HEK293 (cell line): ENCODE results near the gene MLLT3.

ENCODE experiments used
- CTCF ChIA-PET: fragments of 350-600 bp; formaldehyde crosslinking; extraction: SDS; loops from one replicate; lab custom pipeline; 2021; ENCODE audit warnings: antibody characterized with exemption; lab: Yijun Ruan, JAX
- POLR2A ChIA-PET: fragments of 300-600 bp; formaldehyde crosslinking; extraction: SDS; loops from one replicate; lab custom pipeline; 2020; ENCODE audit warnings: antibody characterized with exemption, inconsistent platforms; lab: Yijun Ruan, JAX
- H3K27ac ChIP-seq: fragments of 200-500 bp; sonication (Bioruptor generic); 2 replicates; pipeline ENCODE4 v1.5.1; 2014; ENCODE audit warnings: low read depth, low read length, control low read depth, inconsistent platforms; ENCODE audit errors: extremely low read depth
- H3K36me3 ChIP-seq, 2 experiments: fragments of 200-500 bp in 1 of 2; sonication (Bioruptor generic) in 1 of 2; 1 replicate in 1 of 2; 2 replicates in 1 of 2; pipeline ENCODE4 v1.5.1; 2014 to 2017; ENCODE audit warnings: inconsistent platforms in 2 of 2, low read length in 2 of 2; ENCODE audit not compliant: control insufficient read depth in 2 of 2, insufficient read depth in 1 of 2
- H3K4me1 ChIP-seq: fragments of 200-500 bp; sonication (Bioruptor generic); 2 replicates; pipeline ENCODE4 v1.5.1; 2014; ENCODE audit warnings: mild to moderate bottlenecking, low read length, inconsistent platforms; ENCODE audit not compliant: control insufficient read depth, insufficient read depth
- H3K4me3 ChIP-seq: 2 replicates; pipeline ENCODE4 v1.5.1; 2011; ENCODE audit warnings: low read depth, mild to moderate bottlenecking, control low read depth, low read length, moderate library complexity
- H3K9me3 ChIP-seq: fragments of 200-500 bp; sonication (Bioruptor generic); 2 replicates; pipeline ENCODE4 v1.5.1; 2014; ENCODE audit warnings: low read depth, low read length, inconsistent platforms; ENCODE audit not compliant: control insufficient read depth, insufficient read depth
- KLF8 ChIP-seq: fragments of 450-650 bp; formaldehyde crosslinking; IDR thresholded peaks from 2 replicates; pipeline ENCODE4 v1.5.1; 2016; ENCODE audit warnings: missing biosample characterization, missing genetic modification characterization
- MZF1 ChIP-seq: fragments of 450-650 bp; formaldehyde crosslinking; IDR thresholded peaks from 2 replicates; pipeline ENCODE4 v1.5.1; 2017; ENCODE audit warnings: missing biosample characterization, missing genetic modification characterization, borderline replicate concordance
- PRDM1 ChIP-seq: fragments of 450-650 bp; formaldehyde crosslinking; IDR thresholded peaks from 2 replicates; pipeline ENCODE4; 2016; ENCODE audit warnings: missing biosample characterization, missing genetic modification characterization
- SP3 ChIP-seq: fragments of 450-650 bp; formaldehyde crosslinking; IDR thresholded peaks from 2 replicates; pipeline ENCODE4 v1.5.1; 2016; ENCODE audit warnings: missing biosample characterization, missing genetic modification characterization
- ZBTB1 ChIP-seq: fragments of 450-650 bp; formaldehyde crosslinking; IDR thresholded peaks from 2 replicates; pipeline ENCODE4 v1.5.1; 2016; ENCODE audit warnings: missing biosample characterization, missing genetic modification characterization
- ZBTB21 ChIP-seq: fragments of 450-650 bp; formaldehyde crosslinking; IDR thresholded peaks from 2 replicates; pipeline ENCODE4 v1.5.1; 2017; ENCODE audit warnings: missing biosample characterization, missing genetic modification characterization
- ZNF114 ChIP-seq: fragments of 450-650 bp; formaldehyde crosslinking; IDR thresholded peaks from 2 replicates; pipeline ENCODE4 v1.5.0; 2017; ENCODE audit warnings: missing biosample characterization, missing genetic modification characterization
- ZNF157 ChIP-seq: fragments of 450-650 bp; formaldehyde crosslinking; IDR thresholded peaks from 2 replicates; pipeline ENCODE4 v1.5.1; 2016; ENCODE audit warnings: missing biosample characterization, missing genetic modification characterization
- ZNF16 ChIP-seq: fragments of 450-650 bp; formaldehyde crosslinking; IDR thresholded peaks from 2 replicates; pipeline ENCODE4 v1.5.1; 2016; ENCODE audit warnings: low read depth, missing biosample characterization, missing genetic modification characterization
- ZNF2 ChIP-seq: fragments of 450-650 bp; formaldehyde crosslinking; IDR thresholded peaks from 2 replicates; pipeline ENCODE4 v1.5.1; 2016; ENCODE audit warnings: missing biosample characterization, missing genetic modification characterization
- ZNF239 ChIP-seq: fragments of 450-650 bp; formaldehyde crosslinking; IDR thresholded peaks from 2 replicates; pipeline ENCODE4 v1.5.1; 2016; ENCODE audit warnings: missing biosample characterization, missing genetic modification characterization
- ZNF248 ChIP-seq: fragments of 450-650 bp; formaldehyde crosslinking; IDR thresholded peaks from 2 replicates; pipeline ENCODE4 v1.5.1; 2017; ENCODE audit warnings: missing biosample characterization, missing genetic modification characterization
- ZNF335 ChIP-seq: fragments of 450-650 bp; formaldehyde crosslinking; conservative IDR thresholded peaks from 2 replicates; pipeline ENCODE4 v1.5.1; 2016; ENCODE audit warnings: missing biosample characterization, missing genetic modification characterization
- ZNF629 ChIP-seq: fragments of 450-650 bp; formaldehyde crosslinking; IDR thresholded peaks from 2 replicates; pipeline ENCODE4 v1.5.1; 2017; ENCODE audit warnings: missing biosample characterization, missing genetic modification characterization
- ZNF654 ChIP-seq: fragments of 450-650 bp; formaldehyde crosslinking; IDR thresholded peaks from 2 replicates; pipeline ENCODE4 v1.5.1; 2016; ENCODE audit warnings: low read depth, missing biosample characterization, missing genetic modification characterization
- ZNF701 ChIP-seq: fragments of 450-650 bp; formaldehyde crosslinking; IDR thresholded peaks from 2 replicates; pipeline ENCODE4 v1.5.1; 2016; ENCODE audit warnings: missing biosample characterization, missing genetic modification characterization
- TF ChIP-seq, protein P1 (sequence below): fragments of 450-650 bp; IDR thresholded peaks from 2 replicates; pipeline ENCODE4 v1.5.1; 2018; ENCODE audit warnings: missing biosample characterization, missing genetic modification characterization
- TF ChIP-seq, protein P2 (sequence below): fragments of 450-650 bp; formaldehyde crosslinking; IDR thresholded peaks from 2 replicates; pipeline ENCODE4 v1.5.1; 2016; ENCODE audit warnings: missing biosample characterization, missing genetic modification characterization
- TF ChIP-seq, protein P3 (sequence below): fragments of 450-650 bp; formaldehyde crosslinking; IDR thresholded peaks from 2 replicates; pipeline ENCODE4 v1.5.1; 2016; ENCODE audit warnings: missing biosample characterization, missing genetic modification characterization
- TF ChIP-seq, protein P4 (sequence below): fragments of 450-650 bp; formaldehyde crosslinking; IDR thresholded peaks from 2 replicates; pipeline ENCODE4 v1.5.1; 2016; ENCODE audit warnings: missing biosample characterization, missing genetic modification characterization
- TF ChIP-seq, protein P5 (sequence below): fragments of 450-650 bp; formaldehyde crosslinking; conservative IDR thresholded peaks from 2 replicates; pipeline ENCODE4 v1.5.1; 2016; ENCODE audit warnings: low read depth, missing biosample characterization, missing genetic modification characterization

The MLLT3 gene

DNA sequence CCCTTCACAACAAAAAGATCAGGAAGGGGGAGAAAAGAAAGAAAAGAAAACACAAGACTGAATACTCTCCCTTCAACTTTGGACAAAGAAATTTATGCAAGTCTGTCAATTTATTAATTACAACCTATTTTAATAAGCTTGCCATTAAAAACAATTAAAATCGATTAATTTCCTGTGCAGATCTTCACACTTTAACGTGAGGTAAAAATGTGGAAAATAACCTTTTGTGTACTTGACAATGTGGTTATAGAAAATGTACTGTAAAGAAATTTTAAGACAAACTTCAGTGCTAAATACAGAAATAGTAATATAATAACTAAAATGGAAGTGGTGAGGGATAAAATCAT lies 2.7 kb upstream of the MLLT3 start:
- H3K9me3 ChIP-seq = no peaks in the 10 kb centered on the region
- CTCF ChIA-PET = interaction anchor here (0.5 to 4.6 kb wide), 38 partner anchors 11 to 698 kb away, joined by 3 to 53 read pairs (median 4); partner anchors contain the start of gene FOCAD
- TF ChIP-seq ZNF629 (tag by site-specific recombination) (no peak), PRDM1 (tag by site-specific recombination) (0 out of 2 replicates have a peak, but pooled peaks have one; percentile 49)
- POLR2A ChIA-PET = interaction anchor here (1.7 kb wide), 1 partner anchor 59 kb away, joined by 16 read pairs; the partner anchor contains the start of gene FOCAD
- 0 out of 2 replicates have a peak, but pooled peaks cover 4% of the 10 kb centered on the region for H3K4me1 ChIP-seq
- H3K36me3 ChIP-seq = no peaks in the 10 kb centered on the region
- H3K4me3 ChIP-seq = no peak overlapping the region
- H3K27ac ChIP-seq = peak overlapping the region; percentile 99; the same call in 1 of the 2 replicates

DNA sequence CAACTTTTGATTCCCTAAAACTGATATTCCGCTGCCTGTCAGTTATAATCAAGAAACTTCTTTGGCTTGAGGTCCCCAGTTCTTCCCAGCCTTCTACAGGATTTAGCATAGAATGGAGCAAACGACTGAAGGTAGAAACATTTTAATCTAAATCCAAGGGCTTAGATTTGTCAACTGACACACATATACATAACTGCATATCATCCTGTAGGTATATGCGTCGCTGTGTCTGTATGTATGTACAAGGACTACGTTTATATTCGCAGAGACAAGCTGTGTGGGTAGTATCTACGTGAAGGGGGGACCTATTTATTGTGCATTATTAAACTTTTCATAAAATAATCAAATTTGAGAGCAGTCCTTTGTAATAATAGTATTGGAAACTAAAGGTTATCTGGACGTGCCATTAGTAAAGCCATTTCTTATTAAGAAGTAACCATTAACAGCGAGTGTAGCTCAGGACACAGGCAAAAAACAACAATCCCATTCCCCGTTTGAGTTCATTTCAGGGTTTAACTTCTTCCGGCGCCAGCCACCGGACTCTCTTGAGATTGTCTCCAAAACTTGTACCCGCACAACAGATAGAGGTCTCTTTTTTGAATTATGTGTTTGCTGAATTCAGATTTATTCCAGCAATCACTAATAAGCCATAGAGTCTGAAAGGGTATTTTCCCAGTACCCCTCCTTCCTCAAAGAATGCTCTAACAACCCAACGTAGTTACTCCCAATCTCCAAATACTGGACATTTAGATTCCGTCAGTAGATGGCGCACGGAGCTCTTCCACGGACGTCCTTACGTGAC lies 2.1 kb upstream of the MLLT3 start:
- ChIA-PET POLR2A (interaction anchor here (0.6 to 1.7 kb wide), 2 partner anchors 60 to 205 kb away, joined by 3 to 16 read pairs; partner anchors contain the start of gene FOCAD), CTCF (interaction anchor here (0.5 to 4.6 kb wide), 41 partner anchors 10 to 697 kb away, joined by 3 to 53 read pairs (median 4); partner anchors contain the start of gene FOCAD)
- Histone ChIP-seq H3K4me3 (peak overlapping the region; percentile 86), H3K27ac (peak overlapping the region; percentile 99; the same call in 1 of the 2 replicates), H3K4me1 (peaks cover 4% of the 10 kb centered on the region; the same call in 1 of the 2 replicates), H3K9me3 (no peaks in the 10 kb centered on the region), H3K36me3 (no peaks in the 10 kb centered on the region)
- no peak for TF ChIP-seq ZBTB21 (tag by site-specific recombination)
- 0 out of 2 replicates have a peak, but pooled peaks have one; percentile 12 for TF ChIP-seq SP3 (tag by site-specific recombination)
- TF ChIP-seq ZNF335 (tag by site-specific recombination) = peak; percentile 59
- no peak for TF ChIP-seq MZF1 (tag by site-specific recombination)
- TF ChIP-seq KLF8 (tag by site-specific recombination) = no peak
- TF ChIP-seq ZNF654 (tag by site-specific recombination) = peak; percentile 93
- no peak for TF ChIP-seq ZNF239
- TF ChIP-seq ZNF114 = no peak
- no peak for TF ChIP-seq ZNF16 (tag by site-specific recombination)
- TF ChIP-seq, protein P1, sequence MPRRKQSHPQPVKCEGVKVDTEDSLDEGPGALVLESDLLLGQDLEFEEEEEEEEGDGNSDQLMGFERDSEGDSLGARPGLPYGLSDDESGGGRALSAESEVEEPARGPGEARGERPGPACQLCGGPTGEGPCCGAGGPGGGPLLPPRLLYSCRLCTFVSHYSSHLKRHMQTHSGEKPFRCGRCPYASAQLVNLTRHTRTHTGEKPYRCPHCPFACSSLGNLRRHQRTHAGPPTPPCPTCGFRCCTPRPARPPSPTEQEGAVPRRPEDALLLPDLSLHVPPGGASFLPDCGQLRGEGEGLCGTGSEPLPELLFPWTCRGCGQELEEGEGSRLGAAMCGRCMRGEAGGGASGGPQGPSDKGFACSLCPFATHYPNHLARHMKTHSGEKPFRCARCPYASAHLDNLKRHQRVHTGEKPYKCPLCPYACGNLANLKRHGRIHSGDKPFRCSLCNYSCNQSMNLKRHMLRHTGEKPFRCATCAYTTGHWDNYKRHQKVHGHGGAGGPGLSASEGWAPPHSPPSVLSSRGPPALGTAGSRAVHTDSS (tag by site-specific recombination) = no peak
- no peak for TF ChIP-seq ZNF157 (tag by site-specific recombination)
- TF ChIP-seq ZNF701 (tag by site-specific recombination) = no peak
- TF ChIP-seq ZBTB1 (tag by site-specific recombination) = no peak
- TF ChIP-seq, protein P2, sequence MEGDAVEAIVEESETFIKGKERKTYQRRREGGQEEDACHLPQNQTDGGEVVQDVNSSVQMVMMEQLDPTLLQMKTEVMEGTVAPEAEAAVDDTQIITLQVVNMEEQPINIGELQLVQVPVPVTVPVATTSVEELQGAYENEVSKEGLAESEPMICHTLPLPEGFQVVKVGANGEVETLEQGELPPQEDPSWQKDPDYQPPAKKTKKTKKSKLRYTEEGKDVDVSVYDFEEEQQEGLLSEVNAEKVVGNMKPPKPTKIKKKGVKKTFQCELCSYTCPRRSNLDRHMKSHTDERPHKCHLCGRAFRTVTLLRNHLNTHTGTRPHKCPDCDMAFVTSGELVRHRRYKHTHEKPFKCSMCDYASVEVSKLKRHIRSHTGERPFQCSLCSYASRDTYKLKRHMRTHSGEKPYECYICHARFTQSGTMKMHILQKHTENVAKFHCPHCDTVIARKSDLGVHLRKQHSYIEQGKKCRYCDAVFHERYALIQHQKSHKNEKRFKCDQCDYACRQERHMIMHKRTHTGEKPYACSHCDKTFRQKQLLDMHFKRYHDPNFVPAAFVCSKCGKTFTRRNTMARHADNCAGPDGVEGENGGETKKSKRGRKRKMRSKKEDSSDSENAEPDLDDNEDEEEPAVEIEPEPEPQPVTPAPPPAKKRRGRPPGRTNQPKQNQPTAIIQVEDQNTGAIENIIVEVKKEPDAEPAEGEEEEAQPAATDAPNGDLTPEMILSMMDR = peak; percentile 74
- TF ChIP-seq, protein P3, sequence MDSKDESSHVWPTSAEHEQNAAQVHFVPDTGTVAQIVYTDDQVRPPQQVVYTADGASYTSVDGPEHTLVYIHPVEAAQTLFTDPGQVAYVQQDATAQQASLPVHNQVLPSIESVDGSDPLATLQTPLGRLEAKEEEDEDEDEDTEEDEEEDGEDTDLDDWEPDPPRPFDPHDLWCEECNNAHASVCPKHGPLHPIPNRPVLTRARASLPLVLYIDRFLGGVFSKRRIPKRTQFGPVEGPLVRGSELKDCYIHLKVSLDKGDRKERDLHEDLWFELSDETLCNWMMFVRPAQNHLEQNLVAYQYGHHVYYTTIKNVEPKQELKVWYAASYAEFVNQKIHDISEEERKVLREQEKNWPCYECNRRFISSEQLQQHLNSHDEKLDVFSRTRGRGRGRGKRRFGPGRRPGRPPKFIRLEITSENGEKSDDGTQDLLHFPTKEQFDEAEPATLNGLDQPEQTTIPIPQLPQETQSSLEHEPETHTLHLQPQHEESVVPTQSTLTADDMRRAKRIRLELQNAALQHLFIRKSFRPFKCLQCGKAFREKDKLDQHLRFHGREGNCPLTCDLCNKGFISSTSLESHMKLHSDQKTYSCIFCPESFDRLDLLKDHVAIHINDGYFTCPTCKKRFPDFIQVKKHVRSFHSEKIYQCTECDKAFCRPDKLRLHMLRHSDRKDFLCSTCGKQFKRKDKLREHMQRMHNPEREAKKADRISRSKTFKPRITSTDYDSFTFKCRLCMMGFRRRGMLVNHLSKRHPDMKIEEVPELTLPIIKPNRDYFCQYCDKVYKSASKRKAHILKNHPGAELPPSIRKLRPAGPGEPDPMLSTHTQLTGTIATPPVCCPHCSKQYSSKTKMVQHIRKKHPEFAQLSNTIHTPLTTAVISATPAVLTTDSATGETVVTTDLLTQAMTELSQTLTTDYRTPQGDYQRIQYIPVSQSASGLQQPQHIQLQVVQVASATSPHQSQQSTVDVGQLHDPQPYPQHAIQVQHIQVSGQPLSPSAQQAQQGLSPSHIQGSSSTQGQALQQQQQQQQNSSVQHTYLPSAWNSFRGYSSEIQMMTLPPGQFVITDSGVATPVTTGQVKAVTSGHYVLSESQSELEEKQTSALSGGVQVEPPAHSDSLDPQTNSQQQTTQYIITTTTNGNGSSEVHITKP (tag by site-specific recombination) = peak; percentile 93
- TF ChIP-seq, protein P4, sequence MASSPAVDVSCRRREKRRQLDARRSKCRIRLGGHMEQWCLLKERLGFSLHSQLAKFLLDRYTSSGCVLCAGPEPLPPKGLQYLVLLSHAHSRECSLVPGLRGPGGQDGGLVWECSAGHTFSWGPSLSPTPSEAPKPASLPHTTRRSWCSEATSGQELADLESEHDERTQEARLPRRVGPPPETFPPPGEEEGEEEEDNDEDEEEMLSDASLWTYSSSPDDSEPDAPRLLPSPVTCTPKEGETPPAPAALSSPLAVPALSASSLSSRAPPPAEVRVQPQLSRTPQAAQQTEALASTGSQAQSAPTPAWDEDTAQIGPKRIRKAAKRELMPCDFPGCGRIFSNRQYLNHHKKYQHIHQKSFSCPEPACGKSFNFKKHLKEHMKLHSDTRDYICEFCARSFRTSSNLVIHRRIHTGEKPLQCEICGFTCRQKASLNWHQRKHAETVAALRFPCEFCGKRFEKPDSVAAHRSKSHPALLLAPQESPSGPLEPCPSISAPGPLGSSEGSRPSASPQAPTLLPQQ (tag by site-specific recombination) = no peak
- TF ChIP-seq, protein P5, sequence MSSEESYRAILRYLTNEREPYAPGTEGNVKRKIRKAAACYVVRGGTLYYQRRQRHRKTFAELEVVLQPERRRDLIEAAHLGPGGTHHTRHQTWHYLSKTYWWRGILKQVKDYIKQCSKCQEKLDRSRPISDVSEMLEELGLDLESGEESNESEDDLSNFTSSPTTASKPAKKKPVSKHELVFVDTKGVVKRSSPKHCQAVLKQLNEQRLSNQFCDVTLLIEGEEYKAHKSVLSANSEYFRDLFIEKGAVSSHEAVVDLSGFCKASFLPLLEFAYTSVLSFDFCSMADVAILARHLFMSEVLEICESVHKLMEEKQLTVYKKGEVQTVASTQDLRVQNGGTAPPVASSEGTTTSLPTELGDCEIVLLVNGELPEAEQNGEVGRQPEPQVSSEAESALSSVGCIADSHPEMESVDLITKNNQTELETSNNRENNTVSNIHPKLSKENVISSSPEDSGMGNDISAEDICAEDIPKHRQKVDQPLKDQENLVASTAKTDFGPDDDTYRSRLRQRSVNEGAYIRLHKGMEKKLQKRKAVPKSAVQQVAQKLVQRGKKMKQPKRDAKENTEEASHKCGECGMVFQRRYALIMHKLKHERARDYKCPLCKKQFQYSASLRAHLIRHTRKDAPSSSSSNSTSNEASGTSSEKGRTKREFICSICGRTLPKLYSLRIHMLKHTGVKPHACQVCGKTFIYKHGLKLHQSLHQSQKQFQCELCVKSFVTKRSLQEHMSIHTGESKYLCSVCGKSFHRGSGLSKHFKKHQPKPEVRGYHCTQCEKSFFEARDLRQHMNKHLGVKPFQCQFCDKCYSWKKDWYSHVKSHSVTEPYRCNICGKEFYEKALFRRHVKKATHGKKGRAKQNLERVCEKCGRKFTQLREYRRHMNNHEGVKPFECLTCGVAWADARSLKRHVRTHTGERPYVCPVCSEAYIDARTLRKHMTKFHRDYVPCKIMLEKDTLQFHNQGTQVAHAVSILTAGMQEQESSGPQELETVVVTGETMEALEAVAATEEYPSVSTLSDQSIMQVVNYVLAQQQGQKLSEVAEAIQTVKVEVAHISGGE = no peak
- TF ChIP-seq ZNF2 (tag by site-specific recombination) = peak; percentile 50; the same call in 1 of the 2 replicates
- TF ChIP-seq ZNF248 (tag by site-specific recombination) = no peak
